ENCODE results near the gene MCF2L2. TPM values are rescaled to one million over a fixed set of nuclear protein-coding genes. Genes with fewer than 3 reads are reported as not detected.

MCF2L2 gene
- total RNA-seq, 2 donors from 2014 or later, result 3.0 to 3.3 TPM

DNA sequence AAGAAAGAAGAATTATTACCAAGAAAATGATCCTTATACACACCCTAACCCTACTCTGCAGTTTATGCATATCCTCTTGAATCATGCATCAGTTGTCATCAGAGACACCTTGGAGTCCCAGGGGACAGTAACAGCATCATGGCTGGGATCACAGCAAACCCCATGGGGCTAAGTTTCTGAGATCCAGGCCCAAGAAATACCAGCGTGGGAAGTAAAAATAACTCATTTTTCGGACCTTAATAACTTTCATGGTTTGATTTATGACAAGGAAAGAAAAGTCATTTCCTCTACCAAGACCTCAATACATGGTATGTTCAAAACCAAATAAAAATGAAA lies 214.2 kb downstream of the MCF2L2 start:
- no peaks in the 10 kb centered on the region for H3K9me3 Mint-ChIP-seq
- peaks cover 5 to 8% of the 10 kb centered on the region in 2 donors for H3K4me1 Mint-ChIP-seq (ENCODE audit: low read depth in 2 of 2)
- peaks cover 9 to 18% of the 10 kb centered on the region in 2 donors for H3K27me3 Mint-ChIP-seq
- H3K36me3 Mint-ChIP-seq, result no peaks in the 10 kb centered on the region
- H3K4me3 Mint-ChIP-seq, result no peak overlapping the region
- no peak for ATAC-seq
- H3K27ac Mint-ChIP-seq, result no peak overlapping the region
- no peak for DNase-seq (ENCODE audit: low spot score)

DNA sequence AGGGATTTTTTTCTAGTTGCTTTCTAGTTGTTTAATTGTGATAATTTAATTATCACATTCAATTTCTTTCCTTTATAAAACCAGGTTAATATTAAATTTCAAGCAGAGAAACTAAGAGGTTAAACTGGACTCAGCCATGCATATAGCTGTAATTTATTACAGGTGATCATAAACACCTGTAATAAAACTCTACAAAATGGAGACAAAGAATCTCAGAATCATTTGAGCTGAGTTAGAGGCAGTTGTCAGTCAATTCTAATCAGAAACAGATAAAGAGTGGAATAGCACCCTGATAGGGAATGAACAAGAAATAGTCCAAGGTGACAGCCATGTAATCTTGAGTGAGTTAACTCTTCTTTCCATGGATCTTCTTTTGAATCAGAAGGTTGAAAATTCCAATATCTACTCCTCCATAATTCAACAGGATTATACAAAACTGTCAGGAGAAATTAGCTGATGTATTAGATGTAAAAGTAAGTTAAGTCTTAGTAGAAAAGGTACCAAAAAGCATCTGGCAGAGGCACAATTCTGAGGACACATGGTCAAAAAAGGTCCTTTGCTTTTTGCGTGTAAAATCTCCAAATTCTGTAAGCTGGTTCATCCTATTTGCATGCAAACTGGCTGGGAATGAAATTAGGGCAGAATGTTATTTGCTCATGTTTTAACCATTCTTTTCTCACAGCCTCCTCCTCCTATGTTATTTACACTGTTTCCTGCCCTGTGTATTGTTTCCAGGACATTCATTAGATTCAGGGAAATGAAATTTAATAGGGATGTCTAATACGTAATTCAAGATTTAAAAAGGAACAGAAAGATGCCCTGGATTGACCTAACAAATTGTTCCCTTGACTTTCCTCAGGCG lies 214.8 kb downstream of the MCF2L2 start:
- no peak overlapping the region for H3K27ac Mint-ChIP-seq
- ATAC-seq (no peak), DNase-seq (ENCODE audit: low spot score) (no peak)
- no peaks in the 10 kb centered on the region for H3K9me3 Mint-ChIP-seq
- H3K4me3 Mint-ChIP-seq, result no peak overlapping the region
- peaks cover 7 to 13% of the 10 kb centered on the region in 2 donors for H3K27me3 Mint-ChIP-seq
- no peaks in the 10 kb centered on the region for H3K36me3 Mint-ChIP-seq
- H3K4me1 Mint-ChIP-seq (ENCODE audit: low read depth in 2 of 2), result peaks cover 2 to 8% of the 10 kb centered on the region in 2 donors

DNA sequence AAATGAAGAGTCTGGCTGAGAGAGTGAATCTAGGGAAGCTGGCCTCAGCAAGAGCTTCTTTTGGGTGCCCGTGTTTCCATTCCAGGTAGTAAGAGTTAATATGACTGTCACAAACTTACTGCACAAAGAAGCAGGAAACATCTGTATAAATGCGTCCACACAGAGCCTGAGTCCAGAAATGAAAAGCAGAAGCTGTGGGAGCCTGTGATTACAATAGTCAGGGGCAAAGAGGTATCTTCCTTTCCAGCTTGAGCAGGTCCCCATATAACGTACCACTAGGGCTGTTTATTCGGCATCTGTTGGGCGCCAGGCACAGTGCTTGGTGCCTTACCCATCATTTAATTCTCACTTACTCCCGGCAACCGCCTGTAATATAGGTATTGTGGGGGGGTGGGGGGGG lies 215.9 kb downstream of the MCF2L2 start:
- H3K27ac Mint-ChIP-seq, result no peak overlapping the region
- H3K4me1 Mint-ChIP-seq (ENCODE audit: low read depth in 2 of 2), result peaks cover 0 to 8% of the 10 kb centered on the region in 2 donors
- H3K4me3 Mint-ChIP-seq, result no peak overlapping the region
- peaks cover 4 to 11% of the 10 kb centered on the region in 2 donors for H3K27me3 Mint-ChIP-seq
- ATAC-seq, result no peak
- no peaks in the 10 kb centered on the region for H3K9me3 Mint-ChIP-seq
- no peak for DNase-seq (ENCODE audit: low spot score)
- no peaks in the 10 kb centered on the region for H3K36me3 Mint-ChIP-seq

DNA sequence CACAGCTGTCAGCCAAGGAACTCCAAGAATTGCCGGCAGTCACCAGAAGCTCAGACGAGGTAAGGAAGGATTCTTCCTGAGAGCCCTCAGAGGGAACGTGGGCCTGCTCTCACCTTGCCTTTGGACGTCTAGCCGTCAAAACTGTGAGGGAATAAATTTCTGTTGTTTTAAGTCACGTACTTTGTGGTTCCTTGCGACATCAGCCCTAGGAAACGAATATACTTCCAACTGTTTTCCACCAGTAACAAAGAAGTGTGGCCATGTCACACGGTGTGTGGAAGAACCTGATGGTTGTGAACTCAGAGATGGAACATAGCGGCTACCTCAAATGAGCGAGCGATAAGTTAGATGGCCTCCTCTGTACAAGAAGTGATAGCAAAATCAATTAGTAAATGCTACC lies 216.3 kb downstream of the MCF2L2 start:
- no peaks in the 10 kb centered on the region for H3K36me3 Mint-ChIP-seq
- DNase-seq (ENCODE audit: low spot score) (no peak), ATAC-seq (no peak)
- H3K9me3 Mint-ChIP-seq, result no peaks in the 10 kb centered on the region
- no peak overlapping the region for H3K4me3 Mint-ChIP-seq
- no peak overlapping the region for H3K27ac Mint-ChIP-seq
- peaks cover 0 to 8% of the 10 kb centered on the region in 2 donors for H3K4me1 Mint-ChIP-seq (ENCODE audit: low read depth in 2 of 2)
- H3K27me3 Mint-ChIP-seq, result peaks cover 3 to 11% of the 10 kb centered on the region in 2 donors

DNA sequence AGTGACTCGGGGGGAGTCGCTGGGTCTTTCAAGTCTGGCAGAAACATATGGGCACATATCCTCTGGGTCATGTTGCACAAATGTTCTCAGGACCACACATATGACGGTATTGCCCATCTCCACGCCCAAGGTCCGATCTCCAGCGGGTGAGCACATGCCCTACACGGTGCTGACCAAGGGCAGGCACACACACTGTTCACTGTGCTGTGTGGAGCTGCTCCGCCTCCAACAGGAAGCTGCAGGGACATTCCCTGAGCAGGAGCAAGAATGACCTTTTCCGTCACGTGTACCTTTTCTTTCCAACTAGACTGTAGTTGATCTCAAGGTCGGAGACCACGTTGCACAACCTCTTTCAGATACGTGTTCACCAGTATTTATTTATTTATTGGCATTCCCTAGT lies 217.1 kb downstream of the MCF2L2 start:
- Mint-ChIP-seq H3K27me3 (peaks cover 3 to 11% of the 10 kb centered on the region in 2 donors), H3K4me3 (no peak overlapping the region), H3K9me3 (no peaks in the 10 kb centered on the region), H3K4me1 (ENCODE audit: low read depth in 2 of 2) (peaks cover 3 to 8% of the 10 kb centered on the region in 2 donors), H3K27ac (no peak overlapping the region), H3K36me3 (no peaks in the 10 kb centered on the region)
- ATAC-seq, result no peak
- no peak for DNase-seq (ENCODE audit: low spot score)

DNA sequence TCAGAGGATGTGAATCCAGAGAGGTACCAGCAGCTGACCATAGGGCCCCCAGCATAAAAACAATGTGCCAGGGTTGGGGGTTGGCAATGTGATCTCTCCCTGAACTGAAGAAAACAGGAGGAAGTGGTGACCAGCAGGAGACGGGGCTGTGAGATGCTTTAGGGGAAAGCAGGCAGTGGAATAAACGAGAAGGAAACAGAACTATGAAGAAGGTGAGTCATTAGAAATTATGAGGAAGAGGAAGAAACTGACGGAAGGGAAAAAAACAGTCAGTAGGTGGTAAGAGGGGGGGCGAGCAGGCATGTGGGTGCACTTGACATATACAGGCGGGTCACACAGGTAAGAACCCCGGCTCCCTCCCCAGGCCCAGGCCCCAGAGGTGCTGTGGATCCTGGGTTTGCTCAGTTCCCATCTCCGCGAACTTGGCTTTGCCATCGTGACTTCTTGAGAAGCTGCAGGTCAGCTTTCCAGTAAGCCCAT lies 217.5 kb downstream of the MCF2L2 start:
- no peak overlapping the region for H3K4me3 Mint-ChIP-seq
- DNase-seq (ENCODE audit: low spot score) (no peak), ATAC-seq (no peak)
- H3K27me3 Mint-ChIP-seq, result peaks cover 3 to 11% of the 10 kb centered on the region in 2 donors
- H3K4me1 Mint-ChIP-seq (ENCODE audit: low read depth in 2 of 2), result peaks cover 3 to 8% of the 10 kb centered on the region in 2 donors
- no peaks in the 10 kb centered on the region for H3K36me3 Mint-ChIP-seq
- H3K9me3 Mint-ChIP-seq, result no peaks in the 10 kb centered on the region
- no peak overlapping the region for H3K27ac Mint-ChIP-seq

DNA sequence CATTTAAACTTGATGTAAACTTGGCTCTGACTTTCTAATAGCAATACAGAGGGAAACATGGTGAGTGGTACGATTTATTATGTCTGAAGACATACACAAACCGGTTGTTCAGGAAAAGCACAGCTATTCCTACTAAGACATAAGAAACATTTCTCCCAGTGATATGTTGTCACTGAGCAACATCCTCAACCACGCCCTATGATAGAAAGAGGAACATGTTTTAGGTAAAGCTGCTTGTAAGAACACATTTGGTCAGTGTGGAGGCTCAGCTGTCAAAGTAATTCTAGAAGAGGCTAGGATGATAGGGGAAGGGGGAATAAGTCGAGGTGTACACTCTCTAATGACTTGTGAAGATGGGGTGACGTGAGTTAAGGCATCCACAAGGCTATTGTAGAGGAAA lies 218.1 kb downstream of the MCF2L2 start:
- ATAC-seq (no peak), DNase-seq (ENCODE audit: low spot score) (no peak)
- no peaks in the 10 kb centered on the region for H3K9me3 Mint-ChIP-seq
- H3K27ac Mint-ChIP-seq, result no peak overlapping the region
- H3K36me3 Mint-ChIP-seq, result no peaks in the 10 kb centered on the region
- H3K4me3 Mint-ChIP-seq, result no peak overlapping the region
- peaks cover 3 to 8% of the 10 kb centered on the region in 2 donors for H3K4me1 Mint-ChIP-seq (ENCODE audit: low read depth in 2 of 2)
- H3K27me3 Mint-ChIP-seq, result peaks cover 3 to 11% of the 10 kb centered on the region in 2 donors

DNA sequence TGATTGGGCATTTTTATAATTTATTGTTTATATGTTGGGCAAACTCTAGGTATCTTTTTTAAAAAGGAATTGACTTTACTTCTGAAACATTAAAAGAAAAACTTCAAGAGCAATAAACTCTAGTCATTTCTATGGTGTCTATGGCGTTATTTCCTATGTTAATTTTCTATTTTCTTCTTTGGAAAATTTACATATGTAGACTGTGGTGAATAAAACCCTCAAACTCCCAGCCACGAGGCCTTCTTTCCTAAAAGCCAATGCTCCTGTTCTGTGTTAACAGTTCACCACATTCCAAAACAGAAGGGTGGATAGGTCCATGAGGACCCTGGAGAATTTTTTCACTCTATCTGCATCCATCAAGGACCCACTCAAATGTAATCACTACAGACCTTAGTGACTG lies 219.6 kb downstream of the MCF2L2 start:
- Mint-ChIP-seq H3K27ac (no peak overlapping the region), H3K36me3 (peaks cover under 1% of the 10 kb centered on the region)

DNA sequence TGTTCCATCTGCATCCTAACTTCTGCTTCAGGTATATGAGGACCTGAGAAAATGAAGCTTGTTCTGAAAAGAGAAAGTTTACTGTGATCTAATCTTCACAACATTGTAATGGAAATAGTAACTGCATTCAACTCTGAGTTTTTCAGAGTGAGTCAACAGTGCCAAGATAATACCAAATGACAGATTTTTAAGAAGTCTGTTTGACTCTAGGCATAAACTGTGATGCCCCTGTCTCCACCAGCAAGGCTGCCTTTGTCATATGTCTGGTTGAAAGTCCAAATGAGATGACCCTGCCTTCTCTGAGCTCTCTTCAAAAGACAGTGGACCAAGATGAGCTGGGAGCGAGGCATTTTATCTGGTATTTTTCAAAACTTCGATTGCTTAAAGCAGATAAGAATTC lies 220.2 kb downstream of the MCF2L2 start:
- no peak for DNase-seq (ENCODE audit: low spot score)
- Mint-ChIP-seq H3K27ac (no peak overlapping the region), H3K4me3 (no peak overlapping the region), H3K27me3 (peaks cover 3 to 11% of the 10 kb centered on the region in 2 donors), H3K9me3 (peaks cover 5% of the 10 kb centered on the region), H3K36me3 (peaks cover 6% of the 10 kb centered on the region), H3K4me1 (ENCODE audit: low read depth in 2 of 2) (peaks cover 3 to 8% of the 10 kb centered on the region in 2 donors)
- ATAC-seq, result no peak

More for the DNA sequence above, 219.6 kb downstream of the MCF2L2 start:
- no peaks in the 10 kb centered on the region for H3K9me3 Mint-ChIP-seq
- peaks cover 3 to 11% of the 10 kb centered on the region in 2 donors for H3K27me3 Mint-ChIP-seq
- no peak overlapping the region for H3K4me3 Mint-ChIP-seq
- H3K4me1 Mint-ChIP-seq (ENCODE audit: low read depth in 2 of 2), result peaks cover 3 to 8% of the 10 kb centered on the region in 2 donors
- ATAC-seq (no peak), DNase-seq (ENCODE audit: low spot score) (no peak)

DNA sequence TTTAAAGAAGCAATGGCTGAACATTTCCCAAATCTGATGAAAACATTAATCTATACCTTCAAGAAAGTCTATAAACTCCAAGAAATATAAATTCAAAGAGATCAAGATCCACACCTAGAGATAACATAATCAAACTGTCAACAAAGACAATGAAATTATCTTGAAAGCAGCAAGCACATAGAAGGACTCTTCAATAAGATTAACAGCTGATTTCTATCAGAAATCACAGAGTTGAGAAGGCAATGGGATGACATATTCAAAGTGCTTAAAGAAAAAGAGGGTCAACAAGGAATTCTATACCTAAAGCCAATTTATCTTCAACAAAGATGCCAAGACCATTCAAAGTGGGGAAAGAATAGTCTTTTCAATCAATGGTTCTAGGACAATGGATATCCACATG lies 224.7 kb downstream of the MCF2L2 start:
- no peaks in the 10 kb centered on the region for H3K27me3 Mint-ChIP-seq
- H3K9me3 Mint-ChIP-seq, result peaks cover 6% of the 10 kb centered on the region
- no peak overlapping the region for H3K27ac Mint-ChIP-seq
- no peak overlapping the region for H3K4me3 Mint-ChIP-seq
- DNase-seq (ENCODE audit: low spot score) (no peak), ATAC-seq (no peak)
- peaks cover 10 to 12% of the 10 kb centered on the region in 2 donors for H3K4me1 Mint-ChIP-seq (ENCODE audit: low read depth in 2 of 2)
- H3K36me3 Mint-ChIP-seq, result peaks cover 15% of the 10 kb centered on the region

DNA sequence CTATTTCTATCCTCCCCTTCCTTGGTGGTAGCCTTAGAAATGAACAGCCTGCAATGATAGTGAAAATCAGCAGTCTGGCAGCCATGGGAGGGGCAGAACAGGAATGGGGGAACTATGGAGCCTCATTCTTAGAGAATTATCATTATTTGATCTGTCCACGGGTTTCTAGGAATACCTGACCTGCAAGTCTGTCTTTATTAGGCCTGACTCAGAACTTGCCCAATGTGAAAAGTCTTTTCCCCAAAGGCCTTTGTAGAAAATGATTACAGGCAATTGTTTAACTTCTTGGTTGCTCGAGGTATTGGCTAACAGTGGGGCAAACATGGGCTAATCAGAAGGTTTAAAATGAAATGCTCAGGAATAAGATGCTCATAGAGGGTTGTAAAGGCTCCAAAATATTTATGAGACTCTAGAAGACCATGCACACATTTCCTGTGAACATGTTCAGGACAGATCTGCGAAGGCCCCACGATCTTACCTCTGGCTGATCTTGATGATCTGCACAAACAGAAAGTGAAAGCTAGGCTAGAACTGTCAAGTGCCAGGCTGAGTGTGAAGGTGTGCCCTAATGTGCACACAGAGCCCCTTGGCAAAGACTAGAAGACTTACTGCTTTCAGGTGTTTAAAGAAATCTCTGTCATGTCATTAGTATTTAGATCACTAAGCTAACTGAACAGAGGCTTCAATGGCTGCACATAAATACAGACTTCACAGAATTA lies 226.3 kb downstream of the MCF2L2 start:
- Mint-ChIP-seq H3K27me3 (no peaks in the 10 kb centered on the region), H3K4me1 (ENCODE audit: low read depth in 2 of 2) (peaks cover 10 to 12% of the 10 kb centered on the region in 2 donors), H3K27ac (peak overlapping the region in 1 of 2 donors; percentile 12), H3K36me3 (peaks cover 15% of the 10 kb centered on the region), H3K9me3 (peaks cover 6% of the 10 kb centered on the region), H3K4me3 (peak overlapping the region; percentile 12)
- ATAC-seq, result peak; percentile 73 to 82
- no peak for DNase-seq (ENCODE audit: low spot score)

DNA sequence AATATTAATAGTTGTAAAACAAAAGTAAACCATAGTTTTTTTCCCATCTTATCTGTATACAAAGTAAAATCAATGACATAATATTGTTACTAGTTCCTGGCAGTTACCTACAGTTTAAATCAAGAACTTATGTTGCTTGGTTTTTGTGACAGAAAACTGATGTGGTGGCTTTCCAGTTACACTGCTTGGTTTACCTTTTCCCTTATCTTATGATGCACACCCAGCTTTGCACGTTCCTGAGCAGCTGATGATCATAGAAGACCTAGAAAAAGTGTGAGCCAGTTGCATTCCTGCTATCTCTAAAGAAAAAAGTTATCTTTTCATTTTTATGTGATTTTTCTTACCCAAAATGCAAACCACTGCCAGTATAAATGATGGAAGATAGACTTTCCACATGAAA lies 229.5 kb downstream of the MCF2L2 start:
- Mint-ChIP-seq H3K27me3 (peaks cover 0 to 5% of the 10 kb centered on the region in 2 donors), H3K4me3 (no peak overlapping the region), H3K27ac (no peak overlapping the region), H3K9me3 (peaks cover 6% of the 10 kb centered on the region), H3K36me3 (peaks cover 15% of the 10 kb centered on the region), H3K4me1 (ENCODE audit: low read depth in 2 of 2) (peaks cover 7 to 12% of the 10 kb centered on the region in 2 donors)
- ATAC-seq, result no peak
- DNase-seq (ENCODE audit: low spot score), result no peak

DNA sequence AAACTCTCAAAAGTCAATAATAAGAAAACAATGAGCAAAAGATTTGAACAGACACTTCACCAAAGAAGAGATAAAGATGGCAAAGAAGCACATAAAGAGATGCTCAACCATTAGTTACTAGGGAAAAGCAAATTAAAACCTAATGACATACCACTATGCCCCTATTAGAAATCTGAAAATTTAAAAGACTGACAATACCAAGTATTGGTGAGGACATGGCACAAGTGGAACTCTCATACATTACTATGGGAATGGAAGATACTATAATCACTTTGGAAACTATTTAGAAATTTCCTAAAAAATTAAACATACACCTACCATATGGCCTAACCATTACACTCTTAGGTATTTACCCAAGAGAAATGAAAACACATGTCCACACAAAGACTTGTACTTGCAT lies 230.7 kb downstream of the MCF2L2 start:
- Mint-ChIP-seq H3K4me1 (ENCODE audit: low read depth in 2 of 2) (peaks cover 7 to 12% of the 10 kb centered on the region in 2 donors), H3K9me3 (no peaks in the 10 kb centered on the region), H3K36me3 (peaks cover 9% of the 10 kb centered on the region), H3K27me3 (peaks cover 0 to 7% of the 10 kb centered on the region in 2 donors), H3K27ac (no peak overlapping the region), H3K4me3 (no peak overlapping the region)
- ATAC-seq (no peak), DNase-seq (ENCODE audit: low spot score) (no peak)

DNA sequence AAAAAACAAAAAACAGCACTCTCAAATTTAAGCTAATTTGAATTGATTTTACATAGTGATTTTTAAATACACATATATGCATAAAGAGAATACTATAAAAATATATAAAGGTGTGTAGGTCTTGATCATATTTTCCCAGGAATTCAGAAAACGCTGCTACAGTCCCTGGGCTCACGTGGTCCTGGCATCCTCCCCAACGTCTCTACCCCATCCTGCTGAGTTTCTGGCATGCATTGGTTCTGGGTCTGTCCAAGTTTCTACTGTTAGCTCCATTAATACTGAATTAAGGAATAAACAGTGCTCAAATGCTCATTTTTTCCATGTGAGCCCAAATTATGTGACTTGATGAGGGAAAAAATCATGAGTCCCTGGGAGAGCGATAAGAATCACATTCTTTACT lies 233.2 kb downstream of the MCF2L2 start:
- H3K9me3 Mint-ChIP-seq, result no peaks in the 10 kb centered on the region
- peaks cover 0 to 2% of the 10 kb centered on the region in 2 donors for H3K4me1 Mint-ChIP-seq (ENCODE audit: low read depth in 2 of 2)
- H3K27ac Mint-ChIP-seq, result no peak overlapping the region
- no peak overlapping the region for H3K4me3 Mint-ChIP-seq
- DNase-seq (ENCODE audit: low spot score) (no peak), ATAC-seq (no peak)
- H3K36me3 Mint-ChIP-seq, result no peaks in the 10 kb centered on the region
- peaks cover 0 to 7% of the 10 kb centered on the region in 2 donors for H3K27me3 Mint-ChIP-seq
